ENCODE results near the gene EXOC6B.

The EXOC6B gene

GRCh38 chr2:72698300-72698699 lies 127.5 kb downstream of the EXOC6B start:
- no peak for ATAC-seq
- TF ChIP-seq TOX (CRISPR knock-in tag; IDR thresholded peaks at IDR 0.05; ENCODE audit: borderline replicate concordance) (no peak), TSHZ2 (CRISPR knock-in tag; IDR thresholded peaks at IDR 0.05) (no peak), ZNF8 (CRISPR knock-in tag; IDR thresholded peaks at IDR 0.05) (no peak), BACH2 (CRISPR knock-in tag; IDR thresholded peaks at IDR 0.05; ENCODE audit: borderline replicate concordance) (no peak), ZNF565 (CRISPR knock-in tag; conservative IDR thresholded peaks at IDR 0.05; ENCODE audit: low read depth) (no peak), SNAI2 (CRISPR knock-in tag; IDR thresholded peaks at IDR 0.05) (no peak), PPARA (CRISPR knock-in tag; IDR thresholded peaks at IDR 0.05; ENCODE audit: borderline replicate concordance) (no peak)

GRCh38 chr2:72696559-72696958 lies 129.3 kb downstream of the EXOC6B start:
- TF ChIP-seq ZC3H10 (CRISPR knock-in tag; IDR thresholded peaks at IDR 0.05) = no peak
- TF ChIP-seq GLIS3 (CRISPR knock-in tag; IDR thresholded peaks at IDR 0.05) = no peak
- no peak for TF ChIP-seq ZFP30 (CRISPR knock-in tag; IDR thresholded peaks at IDR 0.05)
- no peak for TF ChIP-seq BACH2 (CRISPR knock-in tag; IDR thresholded peaks at IDR 0.05; ENCODE audit: borderline replicate concordance)
- TF ChIP-seq TOX (CRISPR knock-in tag; IDR thresholded peaks at IDR 0.05; ENCODE audit: borderline replicate concordance) = no peak
- TF ChIP-seq ZFP3 (CRISPR knock-in tag; IDR thresholded peaks at IDR 0.05) = no peak
- TF ChIP-seq ISL1 (CRISPR knock-in tag; IDR thresholded peaks at IDR 0.05) = no peak
- TF ChIP-seq ARNTL (CRISPR knock-in tag; IDR thresholded peaks at IDR 0.05; ENCODE audit: borderline replicate concordance, low read depth) = no peak
- no peak for TF ChIP-seq TCF4 (CRISPR knock-in tag; IDR thresholded peaks at IDR 0.05; ENCODE audit: borderline replicate concordance)
- no peak for TF ChIP-seq CSRNP3 (CRISPR knock-in tag; IDR thresholded peaks at IDR 0.05)
- TF ChIP-seq ZNF565 (CRISPR knock-in tag; conservative IDR thresholded peaks at IDR 0.05; ENCODE audit: low read depth) = no peak
- TF ChIP-seq RARB (CRISPR knock-in tag; IDR thresholded peaks at IDR 0.05) = no peak
- TF ChIP-seq CREB5 (CRISPR knock-in tag; IDR thresholded peaks at IDR 0.05; ENCODE audit: low read depth) = no peak
- no peak for TF ChIP-seq ZNF70 (CRISPR knock-in tag; IDR thresholded peaks at IDR 0.05)
- no peak for ATAC-seq

GRCh38 chr2:72695676-72696075 lies 130.2 kb downstream of the EXOC6B start:
- no peak for ATAC-seq
- TF ChIP-seq BACH2 (CRISPR knock-in tag; IDR thresholded peaks at IDR 0.05; ENCODE audit: borderline replicate concordance) (no peak), ZNF565 (CRISPR knock-in tag; conservative IDR thresholded peaks at IDR 0.05; ENCODE audit: low read depth) (no peak), ZNF8 (CRISPR knock-in tag; IDR thresholded peaks at IDR 0.05) (no peak), CSDC2 (CRISPR knock-in tag; IDR thresholded peaks at IDR 0.05) (no peak), POU6F1 (CRISPR knock-in tag; IDR thresholded peaks at IDR 0.05; ENCODE audit: borderline replicate concordance, low read depth) (no peak), ZNF70 (CRISPR knock-in tag; IDR thresholded peaks at IDR 0.05) (no peak), TCF4 (CRISPR knock-in tag; IDR thresholded peaks at IDR 0.05; ENCODE audit: borderline replicate concordance) (no peak), ZFP30 (CRISPR knock-in tag; IDR thresholded peaks at IDR 0.05) (no peak), TOX (CRISPR knock-in tag; IDR thresholded peaks at IDR 0.05; ENCODE audit: borderline replicate concordance) (no peak), ZFP3 (CRISPR knock-in tag; IDR thresholded peaks at IDR 0.05) (no peak), SNAI2 (CRISPR knock-in tag; IDR thresholded peaks at IDR 0.05) (no peak), RARB (CRISPR knock-in tag; IDR thresholded peaks at IDR 0.05) (no peak)

All from SK-N-SH treated with all-trans-retinoic acid at 6 μM for 48 hours (cell line).